ENCODE measurements around the gene RBP5.

GRCh38 chr12:7102582-7102981, 26.1 kb downstream of the RBP5 start:
- TF ChIP-seq GATA2 (IDR thresholded peaks at IDR 0.05; ENCODE audit: low read depth, low read length) (no peak), GATA3 (IDR thresholded peaks at IDR 0.05; ENCODE audit: low read depth, low read length) (no peak)

Measured in SH-SY5Y (cell line).